GM19372 (cell line): Measurements from ENCODE around the gene ABCC10.
A peak's percentile ranks its signal among the peaks of the same experiment; 100 is the strongest.
"Not testable (repeated sequence)": the region's sequence is repeated elsewhere in the genome, so short reads cannot be mapped to it uniquely, and the experiment has no call there.

Source experiments
- ATAC-seq: cut with Tn5 transposase; IDR thresholded peaks from one replicate; pipeline ENCODE4 v1.9.1; 2021; ENCODE audit warnings: mild to moderate bottlenecking, low read depth, moderate library complexity; ENCODE audit not compliant: unreplicated experiment

Gene ABCC10

DNA sequence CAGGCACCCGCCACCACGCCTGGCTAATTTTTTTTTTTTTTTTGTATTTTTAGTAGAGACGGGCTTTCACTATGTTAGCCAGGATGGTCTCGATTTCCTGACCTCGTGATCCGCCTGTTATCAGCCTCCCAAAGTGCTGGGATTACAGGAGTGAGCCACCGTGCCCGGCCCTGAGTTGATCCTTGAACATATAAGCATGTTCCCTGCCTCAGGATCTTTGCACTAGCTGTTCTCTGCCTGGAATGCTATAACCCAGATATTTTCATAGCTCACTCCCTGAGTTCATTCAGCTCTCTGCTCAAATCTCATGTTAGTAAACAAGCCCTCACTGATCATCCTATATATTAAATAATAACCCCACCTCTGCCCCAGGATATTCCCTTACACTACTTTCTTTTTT, 37.0 kb downstream of the ABCC10 start:
- ATAC-seq = no peak

- ATAC-seq = no peak
Observed at GRCh38 chr6:43465948-43466347, 38.6 kb downstream of the ABCC10 start.

- ATAC-seq = not testable (repeated sequence)
Observed at GRCh38 chr6:43467265-43467664, 39.9 kb downstream of the ABCC10 start.

DNA sequence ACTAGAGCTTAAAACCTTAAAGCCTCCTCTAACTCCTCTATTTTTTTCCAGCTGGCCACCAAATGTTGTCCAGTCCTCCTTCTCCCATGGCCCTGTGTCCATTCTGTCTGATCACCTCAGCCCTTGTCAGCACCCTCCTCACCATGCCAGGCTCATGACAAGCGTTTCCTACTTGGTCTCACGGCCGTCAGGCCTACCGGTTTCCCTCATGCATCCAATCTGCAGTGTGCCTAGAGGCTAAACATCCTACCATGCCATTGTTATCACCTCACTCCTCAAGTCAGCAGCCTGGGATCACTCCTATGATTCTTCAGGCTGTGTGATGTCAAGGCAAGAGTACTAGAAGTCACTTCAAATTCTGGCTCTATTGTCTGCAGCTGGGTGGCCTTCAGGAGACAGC, 40.4 kb downstream of the ABCC10 start:
- no peak for ATAC-seq

DNA sequence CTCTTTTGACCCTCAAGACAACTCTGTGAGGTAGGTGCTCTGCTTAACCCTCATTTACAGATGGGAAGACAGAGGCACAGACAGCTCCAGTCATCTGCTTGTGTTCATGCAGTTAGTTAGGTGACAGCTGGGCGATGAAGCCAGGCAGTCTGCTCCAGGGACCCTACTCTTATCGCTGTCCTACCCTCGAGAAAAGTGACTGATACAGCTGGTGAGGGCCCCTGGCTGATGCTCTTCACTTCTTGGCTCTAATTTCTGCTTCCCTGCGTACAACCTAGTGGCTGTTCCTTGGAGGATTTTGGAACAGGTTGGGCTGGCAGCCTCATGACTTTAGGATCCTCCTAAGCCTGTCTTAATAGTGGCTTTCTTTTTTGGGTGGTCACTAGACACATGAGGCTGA, 40.9 kb downstream of the ABCC10 start:
- ATAC-seq = no peak

DNA sequence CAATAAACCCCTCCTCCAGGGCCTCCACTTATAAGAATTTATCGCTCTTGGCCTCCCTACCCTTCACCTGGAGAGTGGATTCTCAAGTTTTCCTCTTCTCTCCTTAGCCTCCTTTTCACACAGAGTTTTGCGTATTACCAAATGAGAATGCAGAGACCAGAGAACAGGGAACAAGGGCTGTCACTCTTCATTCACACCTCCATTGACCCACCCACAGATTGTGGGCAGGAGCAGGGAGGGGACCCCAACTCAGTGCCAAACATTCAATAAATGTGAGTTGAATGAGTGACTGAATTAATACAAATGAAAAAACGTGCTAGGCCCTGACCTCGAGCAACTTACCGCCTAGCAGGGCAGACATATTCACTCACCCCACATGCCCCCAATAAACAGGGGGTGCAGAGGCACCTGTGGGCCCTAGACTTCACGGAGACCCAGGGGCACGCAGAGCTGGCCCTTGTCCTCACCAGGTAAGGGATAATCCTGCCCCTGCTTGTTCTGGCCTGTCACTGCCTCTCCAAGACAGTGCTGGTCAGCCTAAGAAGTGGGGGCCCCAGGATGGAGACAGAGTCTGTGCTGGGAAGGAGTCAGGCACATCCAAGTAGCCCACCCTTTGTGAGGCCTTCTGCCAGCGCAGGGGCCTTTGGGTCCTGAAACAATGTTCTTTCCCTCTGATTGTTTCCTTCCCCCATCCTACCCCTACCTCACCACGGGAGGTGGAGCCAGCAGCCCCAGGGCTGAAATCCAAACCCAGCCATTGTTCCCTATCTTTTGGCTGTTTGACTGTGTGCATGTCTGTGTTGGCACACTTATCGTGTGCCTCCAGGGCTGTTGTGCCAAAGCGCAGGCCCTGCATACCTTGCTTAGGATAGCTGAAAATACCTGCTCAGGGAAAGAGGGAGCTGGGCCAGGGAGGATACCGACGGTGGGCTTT, 41.7 kb downstream of the ABCC10 start:
- ATAC-seq = no peak

DNA sequence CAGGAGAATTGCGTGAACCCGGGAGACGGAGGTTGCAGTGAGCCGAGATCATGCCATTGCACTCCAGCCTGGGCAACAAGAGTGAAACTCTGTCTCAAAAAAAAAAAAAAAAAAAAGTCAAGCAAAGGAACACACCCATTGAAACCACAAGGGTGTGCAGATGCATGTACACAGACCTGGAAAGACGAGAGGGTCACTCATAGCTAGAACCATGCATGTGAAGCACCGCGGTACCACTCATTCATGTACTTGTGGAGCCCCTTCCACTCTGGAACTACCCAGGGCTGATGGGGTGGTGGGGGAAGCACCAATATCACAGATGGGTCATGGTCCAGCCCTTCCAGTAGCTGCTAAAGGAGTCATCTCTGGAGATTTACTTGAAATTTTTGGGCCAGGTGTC, 42.6 kb downstream of the ABCC10 start:
- ATAC-seq = no peak

GRCh38 chr6:43471399-43471798, 44.1 kb downstream of the ABCC10 start:
- no peak for ATAC-seq

DNA sequence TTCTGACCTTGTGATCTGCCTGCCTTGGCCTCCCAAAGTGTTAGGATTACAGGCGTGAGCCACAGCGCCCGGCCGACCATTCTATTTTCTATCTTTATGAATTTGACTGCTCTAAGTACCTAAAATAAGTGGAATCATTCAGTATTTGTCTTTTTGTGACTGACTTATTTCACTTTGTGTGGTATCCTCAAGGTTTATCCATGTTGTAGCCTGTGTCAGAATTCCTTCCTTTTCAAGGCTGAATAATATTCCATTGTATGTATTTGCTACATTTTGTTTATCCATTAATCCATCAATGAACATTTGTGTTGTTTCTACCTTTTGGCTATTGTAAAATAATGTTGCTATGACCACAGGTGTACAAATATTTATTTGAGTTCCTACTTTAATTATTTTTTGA, 45.2 kb downstream of the ABCC10 start:
- ATAC-seq = no peak

DNA sequence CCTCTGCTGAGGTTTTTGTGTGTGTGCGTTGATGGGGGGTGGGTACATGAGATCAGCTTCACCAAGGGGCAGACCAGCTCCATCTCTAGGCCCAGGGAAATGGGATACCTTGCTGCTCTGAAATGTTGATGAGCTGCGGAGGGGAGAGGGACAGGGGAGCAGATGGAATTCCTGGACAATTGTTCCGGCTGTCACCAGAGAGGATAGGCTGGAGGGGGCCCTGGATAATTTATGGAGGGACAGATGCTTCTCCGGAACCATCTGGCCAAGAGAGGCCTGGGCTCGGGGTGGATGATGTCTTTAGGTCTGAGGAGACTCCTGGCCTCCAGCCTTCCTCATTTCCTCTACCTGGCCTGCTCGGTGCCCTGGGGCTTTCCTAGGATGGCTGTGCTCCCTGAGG, 48.2 kb downstream of the ABCC10 start:
- ATAC-seq = no peak

- no peak for ATAC-seq
Observed at GRCh38 chr6:43476746-43477145, 49.4 kb downstream of the ABCC10 start.

DNA sequence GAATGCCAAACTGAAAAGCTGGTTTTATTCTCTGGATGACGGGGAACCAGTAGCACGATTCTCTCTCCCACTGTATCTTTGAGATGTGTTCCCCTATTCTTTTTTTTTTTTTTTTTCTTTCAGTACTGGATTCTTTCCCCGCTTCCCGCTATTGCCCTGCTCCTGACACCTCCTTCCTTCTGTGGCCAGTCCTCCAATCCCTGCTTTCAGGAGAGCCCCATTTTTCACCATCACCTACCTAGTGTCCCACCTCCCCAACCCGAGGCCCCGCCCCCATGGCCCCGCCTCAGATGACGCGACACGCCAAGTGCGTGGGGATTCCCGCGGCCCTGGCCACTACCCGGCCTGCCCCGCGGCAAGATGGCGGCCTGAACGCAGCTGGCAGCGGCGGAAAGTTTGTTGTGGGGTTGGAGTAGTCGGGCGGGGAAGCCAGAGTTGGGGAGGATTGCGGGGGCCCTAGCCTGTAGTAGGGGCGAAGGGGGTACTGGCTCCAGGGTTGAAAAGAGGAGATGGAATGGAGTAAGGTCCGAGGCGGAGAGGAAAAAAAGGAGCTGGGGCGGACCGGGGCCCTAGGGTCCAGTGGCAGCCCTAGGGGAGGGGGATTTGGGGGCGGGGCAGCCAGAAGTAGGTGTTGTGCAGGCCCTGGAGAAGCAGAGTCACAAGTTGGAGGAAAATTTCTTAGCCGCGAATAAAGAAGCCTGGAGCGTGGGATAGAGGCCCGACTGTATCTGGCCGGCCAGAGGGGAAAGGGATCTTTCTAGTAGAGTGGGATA, 50.1 kb downstream of the ABCC10 start, which contains the start of gene TJAP1:
Gene TJAP1 (plus strand): TSS at position 336 of the 773 bp plus-strand sequence. CDS start 21,432 bp downstream, outside the sequence.
- ATAC-seq = peak; percentile 92

DNA sequence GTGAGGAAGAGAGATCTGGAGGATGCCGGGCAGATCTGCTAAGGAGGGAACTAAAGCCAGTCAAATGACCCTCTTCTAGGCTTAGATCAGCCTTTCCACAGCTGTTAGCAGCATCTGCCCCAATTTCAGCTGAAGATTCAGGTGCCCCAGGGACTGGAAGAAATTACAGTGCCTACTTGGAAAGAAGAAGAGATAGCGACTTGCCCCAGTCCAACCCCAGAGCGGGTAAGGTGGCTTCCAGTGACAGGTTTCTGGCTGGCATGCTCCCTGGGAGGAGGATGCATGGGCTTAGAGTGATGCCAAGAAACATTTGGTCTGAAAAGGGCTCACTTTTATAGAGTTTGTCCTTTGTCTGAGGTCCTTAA, 50.6 kb downstream of the ABCC10 start:
- no peak for ATAC-seq

GRCh38 chr6:43481075-43481474, 53.7 kb downstream of the ABCC10 start:
- no peak for ATAC-seq

- no peak for ATAC-seq
Observed at GRCh38 chr6:43481591-43482236, 54.4 kb downstream of the ABCC10 start.

GRCh38 chr6:43488667-43489276, 61.4 kb downstream of the ABCC10 start:
- no peak for ATAC-seq

DNA sequence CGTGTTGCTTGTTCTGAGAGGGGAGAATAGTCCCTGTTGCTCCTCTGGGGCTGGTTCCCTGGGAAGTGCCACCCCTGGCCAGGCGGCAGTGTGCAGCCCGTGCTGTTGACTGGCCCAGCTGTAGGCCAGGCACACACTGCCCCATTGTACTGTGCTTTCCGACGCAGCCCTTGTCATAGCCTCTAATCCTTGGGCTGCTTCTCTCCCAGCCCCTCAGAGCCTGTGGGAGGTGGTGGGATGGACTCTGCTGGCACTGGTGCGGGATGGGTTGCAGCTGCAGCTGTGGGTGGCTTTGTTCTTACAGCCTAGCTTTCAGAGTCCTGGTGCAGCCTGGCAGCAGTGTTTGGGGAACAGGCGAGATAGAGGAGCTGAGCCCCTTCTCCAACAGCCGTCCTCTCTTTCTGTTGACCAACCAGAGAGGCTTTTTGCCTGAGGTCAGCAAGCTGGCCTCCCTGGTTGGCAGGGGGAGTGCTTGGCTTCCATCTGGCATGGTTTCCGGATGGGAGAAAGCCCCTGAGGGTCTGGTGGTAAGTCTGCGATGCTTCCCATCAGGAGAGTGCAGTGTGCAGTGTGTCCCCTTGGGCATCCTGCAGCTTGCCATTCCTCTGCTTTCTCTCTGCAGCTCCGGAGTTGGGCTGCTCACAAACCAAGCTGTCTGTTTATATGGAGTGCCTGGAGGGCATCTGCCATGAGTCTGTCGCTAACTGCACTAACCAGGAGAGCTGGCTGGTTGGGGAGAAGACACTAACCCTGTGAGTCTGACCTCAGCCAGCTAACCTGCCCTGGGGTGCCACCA, 62.1 kb downstream of the ABCC10 start:
- ATAC-seq = no peak

GRCh38 chr6:43490523-43490939, 63.2 kb downstream of the ABCC10 start:
- ATAC-seq = no peak

DNA sequence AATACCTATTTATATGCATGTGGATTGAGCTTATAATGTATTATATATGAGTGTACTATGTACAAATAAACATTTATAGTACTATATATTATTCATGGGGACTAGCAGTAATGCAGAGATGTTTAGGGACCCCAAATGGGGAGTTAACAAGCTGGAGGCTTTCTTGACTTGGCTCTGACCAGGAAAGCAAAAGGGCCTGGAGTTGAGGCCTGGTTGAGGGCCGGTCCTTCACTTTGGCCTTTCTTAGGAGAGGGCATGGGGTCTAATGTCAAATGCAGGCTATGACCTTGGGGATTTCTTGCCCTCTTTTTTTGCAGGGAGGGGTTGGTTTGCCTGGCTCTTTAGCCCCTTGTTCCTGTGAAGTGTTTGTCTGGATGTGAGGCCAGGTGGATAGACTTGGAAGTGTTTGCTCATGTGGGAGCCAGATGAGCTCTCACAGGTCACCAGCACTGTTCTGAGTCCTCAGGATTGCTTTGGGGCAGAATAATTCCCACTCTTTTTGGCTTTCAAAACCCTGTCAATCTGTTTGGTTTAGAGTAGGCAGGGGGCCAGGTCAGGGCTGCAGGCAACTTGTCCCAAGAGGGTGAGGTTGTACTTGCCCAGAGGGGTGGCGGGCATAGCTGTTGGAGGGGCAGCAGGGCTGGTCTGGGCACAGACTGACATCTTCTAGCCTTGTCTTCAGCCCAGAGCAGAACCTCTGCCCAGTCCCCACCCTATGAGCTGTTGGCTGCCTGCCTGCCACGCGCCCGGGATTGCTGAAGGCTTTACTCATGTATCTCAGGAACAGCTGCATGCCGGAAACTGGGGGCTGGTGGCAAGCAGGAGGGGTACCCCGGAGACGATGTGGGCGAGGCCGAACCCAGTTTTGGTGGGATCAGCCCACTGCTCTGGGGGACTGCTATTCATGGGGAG, 64.7 kb downstream of the ABCC10 start:
- ATAC-seq = no peak
